Stimulated activated naive CD8-positive, alpha-beta T cell treated with anti-CD3 and anti-CD28 coated beads, Interleukin-15, Interleukin-2, amounts not matched to agents 100 U/mL and 50 U/mL, for 24 hours (primary cell): Measurements from ENCODE around the gene SYTL3.
"Not testable (repeated sequence)": the region's sequence is repeated elsewhere in the genome, so short reads cannot be mapped to it uniquely, and the experiment has no call there.

Source experiments
- ATAC-seq: fragments of 150-1000 bp; cut with Tn5 transposase; one replicate; pipeline ENCODE4 v1.10.0; 2021
- DNase-seq: peaks from one replicate; pipeline ENCODE4 v3.0.0; 2021

SYTL3 gene

DNA sequence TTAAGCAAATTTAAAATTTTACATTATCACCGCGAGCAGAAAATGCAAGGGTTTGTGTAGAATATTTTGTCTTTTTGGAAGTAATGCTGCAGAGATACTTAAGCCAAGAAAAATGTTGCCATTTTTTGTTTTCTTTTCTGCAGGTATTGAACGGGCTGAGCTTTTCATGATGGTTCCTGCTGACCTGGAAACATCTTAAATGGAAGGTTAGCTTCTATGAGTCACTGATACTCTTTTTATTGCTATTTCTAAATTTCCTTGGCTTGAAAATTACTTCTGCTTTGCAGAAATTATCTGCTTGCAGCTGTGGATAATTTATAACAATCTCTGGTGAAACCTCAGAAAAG is 12.7 kb downstream of the SYTL3 start:
- ATAC-seq (no peak), DNase-seq (no peak)

DNA sequence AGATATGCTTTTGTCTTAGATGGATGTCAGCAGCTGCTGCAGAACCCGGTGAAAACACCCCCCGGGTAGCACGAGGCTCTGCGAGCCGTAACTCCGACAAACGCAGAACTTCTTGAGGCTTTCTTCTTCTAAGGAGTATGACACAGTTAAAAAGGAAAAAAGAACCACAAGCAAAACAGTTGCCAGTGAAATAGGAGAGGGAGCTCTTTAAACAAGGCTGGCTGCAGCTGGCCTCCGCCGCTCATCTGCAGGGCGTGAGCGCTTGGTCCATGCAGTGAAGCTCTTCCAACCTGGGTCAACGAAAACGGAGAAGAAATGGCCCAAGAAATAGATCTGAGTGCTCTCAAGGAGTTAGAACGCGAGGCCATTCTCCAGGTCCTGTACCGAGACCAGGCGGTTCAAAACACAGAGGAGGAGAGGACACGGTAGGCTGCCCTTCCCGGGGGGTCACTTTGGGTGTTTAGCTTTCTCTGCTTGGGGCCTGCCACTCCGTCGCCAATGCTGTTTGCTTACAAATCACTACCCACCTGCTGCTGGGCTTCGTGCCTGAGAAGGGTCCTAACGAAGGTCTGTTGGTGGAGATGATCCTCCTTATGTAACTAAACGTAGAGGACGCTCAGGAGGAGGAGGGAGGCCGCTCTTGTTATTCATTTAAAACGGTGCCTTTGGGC is 13.2 kb downstream of the SYTL3 start:
- DNase-seq = no peak
- no peak for ATAC-seq

DNA sequence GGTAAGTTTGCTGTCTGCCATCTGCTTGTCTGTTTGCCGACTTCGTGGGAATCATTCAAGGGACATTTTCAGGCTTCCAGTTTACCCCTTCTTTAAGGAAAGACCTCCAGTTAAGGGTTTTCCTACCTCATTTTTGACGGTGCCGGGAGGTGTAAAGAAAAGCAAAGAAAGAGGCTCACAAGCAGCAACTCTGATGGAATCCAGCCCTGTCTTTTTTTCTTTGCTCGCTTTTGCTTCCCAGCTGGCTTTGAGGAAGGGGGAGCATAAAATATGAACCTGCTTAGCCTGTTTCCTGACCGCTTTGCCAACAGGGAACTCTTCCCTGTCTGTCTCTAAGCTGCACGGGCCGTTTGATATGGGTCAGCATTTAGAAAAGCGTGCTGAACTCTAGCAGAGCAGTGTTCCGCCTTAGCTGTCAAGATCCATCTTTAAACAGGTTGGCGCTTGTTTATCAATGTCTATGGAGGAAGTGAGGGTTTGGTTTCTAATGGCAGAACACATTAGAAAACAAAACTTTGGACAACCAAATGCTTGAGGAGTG is 13.8 kb downstream of the SYTL3 start:
- ATAC-seq (no peak), DNase-seq (no peak)

DNA sequence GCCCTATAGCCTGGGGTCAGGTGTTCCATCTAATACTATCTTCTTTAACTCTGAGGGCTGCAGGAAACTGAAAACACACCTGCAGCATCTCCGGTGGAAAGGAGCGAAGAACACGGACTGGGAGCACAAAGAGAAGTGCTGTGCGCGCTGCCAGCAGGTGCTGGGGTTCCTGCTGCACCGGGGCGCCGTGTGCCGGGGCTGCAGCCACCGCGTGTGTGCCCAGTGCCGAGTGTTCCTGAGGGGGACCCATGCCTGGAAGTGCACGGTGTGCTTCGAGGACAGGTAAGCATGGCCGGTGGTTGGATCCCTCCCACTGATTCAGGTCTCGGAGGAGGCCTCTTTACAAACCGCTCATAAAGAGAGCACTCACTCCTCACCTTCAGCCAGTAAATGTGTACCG is 15.5 kb downstream of the SYTL3 start:
- ATAC-seq (no peak), DNase-seq (no peak)

DNA sequence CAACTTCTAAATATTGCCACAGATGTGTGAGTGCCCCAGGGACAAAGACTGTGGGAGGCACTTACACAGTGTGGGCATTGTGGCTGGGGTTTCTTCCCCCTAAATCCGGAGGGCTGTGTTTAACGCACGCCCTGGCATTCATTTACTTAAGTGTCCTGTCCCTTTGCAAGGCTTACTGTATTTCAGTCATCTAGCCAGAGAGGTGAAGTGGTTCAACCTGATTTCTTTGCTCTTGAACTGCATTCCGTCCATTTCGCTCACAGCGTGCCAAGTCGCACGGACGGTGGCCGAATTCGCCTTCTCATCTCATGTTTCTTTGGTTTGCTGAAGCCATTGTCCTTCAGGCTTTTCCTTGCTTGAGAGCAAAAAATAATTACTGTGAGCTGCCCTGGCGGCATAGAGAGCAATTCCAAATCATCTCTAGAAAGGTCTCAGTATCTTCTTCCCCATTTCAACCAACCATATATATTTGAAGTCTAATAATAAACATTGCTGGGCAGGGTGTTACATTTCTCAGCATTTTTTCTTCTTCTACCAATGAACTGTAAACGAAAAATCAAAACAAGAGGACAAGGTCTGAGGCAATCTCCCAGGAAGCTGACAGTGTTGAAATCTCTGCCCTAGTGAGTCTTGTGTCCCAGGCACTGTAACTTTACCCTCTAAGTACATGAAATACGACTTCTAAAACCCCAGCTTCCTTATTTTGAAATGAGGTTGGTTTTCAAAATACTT is 16.9 kb downstream of the SYTL3 start:
- ATAC-seq (no peak), DNase-seq (no peak)

DNA sequence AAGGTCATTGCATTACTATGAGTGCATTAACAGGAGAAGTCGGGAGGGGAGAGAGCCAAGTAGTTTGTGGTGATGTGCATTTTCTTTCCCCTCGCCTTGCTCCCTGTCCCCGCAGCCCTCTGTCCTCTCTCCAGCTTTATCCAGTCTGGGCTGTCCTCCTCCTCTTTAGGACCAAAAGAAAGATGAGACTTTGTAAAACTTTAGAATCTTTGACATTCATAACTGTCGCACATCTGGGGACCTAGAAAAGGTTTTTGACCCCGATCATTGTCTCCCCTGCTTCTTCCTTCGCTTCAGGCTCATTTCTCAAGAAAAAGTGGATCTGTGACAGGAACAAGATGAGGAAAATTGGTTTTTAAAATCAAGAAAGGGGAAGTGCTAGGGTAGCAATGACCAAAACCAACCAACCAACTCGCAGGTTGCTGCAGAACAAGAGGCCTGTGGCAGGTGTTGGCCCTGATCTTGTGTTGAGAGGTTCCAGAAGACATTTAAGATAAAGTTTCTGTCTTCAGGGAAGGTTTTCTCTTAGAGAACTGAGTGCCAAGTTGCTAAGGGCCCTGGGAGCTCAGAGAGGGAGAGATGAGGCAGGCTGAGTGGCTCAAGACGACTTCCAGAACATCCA is 17.6 kb downstream of the SYTL3 start:
- DNase-seq = no peak
- ATAC-seq = no peak

DNA sequence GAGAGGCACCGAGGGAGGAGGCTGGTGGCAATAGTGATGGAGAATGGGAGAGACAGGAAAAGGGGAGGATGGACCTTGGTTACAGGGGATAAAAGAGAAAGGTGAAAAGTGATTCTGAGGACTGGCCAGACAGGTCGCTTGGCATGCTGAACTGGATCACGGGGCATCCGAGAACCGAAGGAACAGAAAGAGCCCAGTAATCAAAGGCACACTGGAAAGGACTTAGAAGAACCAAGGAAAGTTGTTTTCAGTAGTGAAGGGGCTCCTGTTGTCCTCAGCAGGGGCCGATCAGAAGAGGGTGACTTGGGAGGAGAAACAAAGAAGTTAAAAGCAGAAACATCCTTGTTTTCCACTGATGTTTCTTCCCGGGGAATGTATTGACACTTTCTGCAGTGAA is 18.9 kb downstream of the SYTL3 start:
- ATAC-seq (no peak), DNase-seq (no peak)

DNA sequence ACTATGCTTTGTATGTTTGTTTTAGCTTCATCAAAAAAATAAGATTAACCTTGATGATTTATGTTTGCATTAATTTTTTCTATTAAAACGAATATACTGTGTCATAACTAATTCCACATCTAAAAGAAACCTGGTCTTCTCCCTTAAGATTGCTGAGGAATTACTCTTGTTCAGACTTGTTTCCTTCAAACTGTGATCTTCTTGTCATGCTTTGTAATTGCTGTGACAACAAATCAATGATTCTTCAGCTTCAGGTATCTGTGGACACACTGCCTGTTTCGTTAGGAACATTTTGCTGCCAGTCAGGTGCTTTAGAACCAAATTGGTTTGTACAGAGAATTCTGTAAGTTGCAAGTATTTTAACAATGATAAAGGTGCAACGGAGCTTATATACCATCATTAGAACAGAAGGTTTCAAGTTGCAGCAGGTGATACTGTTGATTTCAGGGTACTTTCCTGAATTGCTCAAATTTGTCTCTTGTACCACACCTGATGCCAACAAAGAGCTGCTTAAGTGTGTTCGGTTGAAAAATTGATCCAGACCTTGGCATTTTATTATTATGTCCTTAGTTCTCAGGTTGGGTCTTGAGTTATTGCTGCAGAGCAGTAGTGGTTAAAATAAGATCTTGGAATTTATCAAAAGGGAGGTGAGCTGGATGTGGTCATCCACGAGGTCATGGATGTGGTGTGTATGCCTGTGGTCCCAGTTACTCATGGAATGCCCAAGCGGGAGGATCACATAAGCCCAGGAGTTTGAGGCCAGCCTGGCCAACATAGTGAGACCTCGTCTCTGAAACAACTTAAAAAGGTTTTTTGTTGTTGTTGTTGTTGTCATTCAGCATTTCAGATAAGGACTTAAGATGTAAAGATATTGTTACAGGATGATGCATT is 19.5 kb downstream of the SYTL3 start:
- ATAC-seq = no peak
- DNase-seq = no peak

DNA sequence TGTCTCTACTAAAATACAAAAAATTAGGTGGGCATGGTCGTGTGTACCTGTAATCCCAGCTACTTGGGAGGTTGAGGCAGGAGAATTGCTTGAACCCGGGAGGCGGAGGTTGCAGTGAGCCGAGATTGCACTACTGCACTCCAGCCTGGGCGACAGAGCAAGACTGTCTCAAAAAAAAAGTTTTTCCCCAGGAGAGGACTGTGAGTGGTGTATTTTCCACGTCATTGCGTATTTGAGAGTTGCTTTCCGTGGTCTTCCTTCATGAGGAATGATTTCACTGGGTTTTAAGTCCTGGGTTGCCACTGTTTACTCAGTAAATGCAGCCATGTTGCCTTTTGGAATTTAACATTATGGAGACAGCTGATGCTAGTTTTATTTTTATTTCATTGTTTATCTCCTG is 22.3 kb downstream of the SYTL3 start:
- not testable (repeated sequence) for ATAC-seq, DNase-seq

DNA sequence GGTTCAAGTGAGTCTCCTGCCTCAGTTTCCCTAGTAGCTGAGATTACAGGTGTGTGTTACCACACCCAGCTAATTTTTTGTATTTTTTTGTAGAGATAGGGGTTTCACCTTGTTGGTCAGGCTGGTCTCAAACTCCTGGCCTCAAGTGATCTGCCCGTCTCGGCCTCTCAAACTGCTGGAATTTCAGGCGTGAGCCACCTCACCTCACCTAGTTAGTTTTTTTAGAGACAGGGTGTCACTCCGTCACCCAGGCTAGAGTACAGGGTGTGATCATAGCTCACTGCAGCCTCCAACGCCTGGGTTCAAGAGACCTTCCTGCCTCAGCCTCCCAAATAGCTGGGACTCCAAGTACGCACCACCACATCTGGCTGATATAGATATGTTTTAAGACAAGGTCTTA is 22.9 kb downstream of the SYTL3 start:
- DNase-seq (no peak), ATAC-seq (no peak)

DNA sequence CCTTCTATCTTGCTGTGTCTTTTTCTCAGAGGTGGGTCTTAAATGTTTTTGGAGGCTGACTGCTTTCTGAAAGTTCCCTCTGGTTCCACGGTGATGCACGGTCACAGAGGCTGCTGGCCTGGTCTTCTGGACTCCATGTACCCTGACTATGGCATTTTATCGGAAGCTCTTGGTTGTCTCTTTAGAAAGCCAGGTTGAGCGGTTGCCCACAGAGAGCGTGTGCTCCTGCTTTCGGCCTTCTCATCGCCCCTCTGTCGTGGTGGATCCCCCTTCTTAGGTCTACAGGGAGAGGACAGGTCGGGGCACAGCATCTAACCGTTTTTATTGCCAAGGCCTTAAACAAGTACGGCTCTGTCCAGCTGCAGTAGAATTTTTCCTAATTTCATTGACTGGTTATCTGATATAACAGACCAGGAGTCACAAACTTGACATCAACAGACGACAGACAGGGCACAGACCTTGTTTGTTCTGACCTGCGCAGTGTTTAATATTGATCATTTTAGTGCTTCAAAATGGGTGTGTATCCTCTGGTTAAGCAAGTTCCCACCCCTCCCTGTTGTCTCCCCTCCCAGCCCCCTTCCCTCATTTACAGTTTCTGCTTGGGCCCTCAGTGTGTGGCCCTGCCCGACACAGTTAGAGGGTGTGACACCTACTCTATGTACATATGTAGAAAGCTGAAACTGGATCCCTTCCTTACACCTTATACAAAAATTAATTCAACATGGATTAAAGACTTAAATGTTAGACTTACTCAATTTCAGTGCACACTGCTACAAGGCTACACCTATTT is 24.7 kb downstream of the SYTL3 start:
- no peak for DNase-seq
- ATAC-seq = no peak

DNA sequence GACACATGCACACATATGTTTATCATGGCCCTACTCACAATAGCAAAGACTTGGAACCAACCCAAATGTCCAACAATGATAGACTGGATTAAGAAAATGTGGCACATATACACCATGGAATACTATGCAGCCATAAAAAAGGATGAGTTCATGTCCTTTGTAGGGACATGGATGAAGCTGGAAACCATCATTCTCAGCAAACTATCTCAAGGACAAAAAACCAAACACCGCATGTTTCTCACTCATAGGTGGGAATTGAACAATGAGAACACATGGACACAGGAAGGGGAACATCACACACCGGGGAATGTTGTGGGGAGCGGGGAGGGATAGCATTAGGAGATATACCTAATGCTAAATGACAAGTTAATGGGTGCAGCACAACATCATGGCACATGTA is 27.2 kb downstream of the SYTL3 start:
- DNase-seq, ATAC-seq: not testable (repeated sequence)

DNA sequence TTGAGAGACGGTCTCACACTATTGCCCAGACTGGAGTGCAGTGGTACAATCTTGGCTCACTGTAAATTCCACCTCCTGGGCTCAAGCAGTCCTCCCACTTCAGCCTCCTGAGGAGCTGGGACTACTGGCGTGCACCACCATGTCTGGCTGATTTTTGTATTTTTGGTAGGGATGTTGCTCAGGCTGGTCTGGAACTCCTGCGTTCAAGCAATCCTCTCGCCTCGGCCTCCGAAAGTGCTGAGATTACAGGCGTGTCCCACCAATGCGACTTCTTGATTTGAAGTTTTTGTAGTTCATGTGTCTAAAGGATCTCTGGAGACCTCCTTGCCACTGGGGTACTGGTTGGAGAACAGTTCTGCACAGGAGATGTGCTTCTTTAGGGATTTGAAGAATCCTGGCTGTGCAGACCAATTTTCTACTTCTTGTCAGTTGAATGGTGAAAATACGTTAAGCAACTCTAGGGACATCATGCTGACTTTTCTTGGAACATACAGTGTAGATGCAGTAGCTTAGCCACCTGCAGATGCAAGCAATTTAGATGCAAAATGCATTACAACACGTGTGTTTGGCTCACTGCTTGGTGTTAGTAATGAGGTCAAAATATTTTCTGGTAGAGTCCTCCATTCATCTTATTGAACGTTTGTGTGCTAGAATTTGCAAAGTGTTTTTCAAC is 28.2 kb downstream of the SYTL3 start:
- DNase-seq (no peak), ATAC-seq (no peak)

DNA sequence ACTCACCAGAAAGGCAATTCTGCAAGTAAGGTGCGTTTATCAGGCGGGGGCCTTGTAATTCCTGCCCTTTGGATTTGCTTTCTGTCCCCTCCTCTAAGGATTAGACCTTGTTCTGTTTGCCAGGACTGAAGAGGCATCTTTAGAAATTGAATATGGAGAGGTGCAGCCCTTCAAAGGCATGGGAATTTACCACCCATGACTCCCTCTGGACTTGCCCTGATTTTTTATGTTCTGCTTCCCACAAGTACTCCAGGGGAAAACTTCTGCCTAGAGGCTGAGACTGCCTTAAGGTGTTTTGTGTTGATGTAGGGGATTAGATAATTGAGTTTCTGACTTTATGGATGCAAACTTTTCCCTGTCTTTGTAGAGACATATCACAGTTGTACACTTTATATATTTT is 30.2 kb downstream of the SYTL3 start:
- ATAC-seq (no peak), DNase-seq (no peak)

DNA sequence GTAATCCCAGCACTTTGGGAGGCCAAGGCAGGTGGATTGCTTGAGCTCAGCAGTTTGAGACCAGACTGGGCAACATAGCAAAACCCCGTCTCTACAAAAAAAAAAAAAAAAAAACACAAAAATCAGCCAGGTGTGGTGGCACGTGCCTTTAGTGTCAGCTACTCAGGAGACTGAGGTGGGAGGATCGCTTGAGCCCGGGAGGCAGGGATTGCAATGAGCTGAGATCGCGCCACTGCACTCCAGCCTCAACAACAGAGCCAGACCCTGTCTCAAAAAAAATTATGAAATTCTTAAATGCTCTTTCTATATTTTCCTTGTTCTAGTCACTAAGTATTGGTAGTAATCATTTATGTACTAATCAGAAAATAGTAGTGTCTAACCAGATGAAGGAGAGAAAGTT is 30.6 kb downstream of the SYTL3 start:
- DNase-seq (no peak), ATAC-seq (no peak)

DNA sequence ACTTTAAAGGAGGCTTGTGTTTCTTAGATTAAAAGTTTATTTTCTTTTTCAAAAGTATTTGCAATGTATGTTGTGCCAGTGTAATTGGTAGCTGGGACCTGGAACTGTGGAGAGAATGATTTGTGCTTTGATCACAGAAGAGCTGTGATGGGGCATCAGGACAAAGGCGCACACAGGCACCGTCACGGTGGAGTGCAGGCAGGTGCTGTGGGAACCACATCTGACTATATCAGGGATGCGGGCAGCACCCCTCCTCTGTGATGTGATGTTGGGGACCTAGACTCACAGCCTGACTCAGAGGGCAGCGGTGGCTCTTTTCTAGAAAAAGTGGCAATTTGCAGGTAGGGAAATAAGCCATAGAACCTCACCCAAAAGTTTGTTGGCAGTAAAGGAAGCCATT is 34.5 kb downstream of the SYTL3 start:
- ATAC-seq (no peak), DNase-seq (no peak)

DNA sequence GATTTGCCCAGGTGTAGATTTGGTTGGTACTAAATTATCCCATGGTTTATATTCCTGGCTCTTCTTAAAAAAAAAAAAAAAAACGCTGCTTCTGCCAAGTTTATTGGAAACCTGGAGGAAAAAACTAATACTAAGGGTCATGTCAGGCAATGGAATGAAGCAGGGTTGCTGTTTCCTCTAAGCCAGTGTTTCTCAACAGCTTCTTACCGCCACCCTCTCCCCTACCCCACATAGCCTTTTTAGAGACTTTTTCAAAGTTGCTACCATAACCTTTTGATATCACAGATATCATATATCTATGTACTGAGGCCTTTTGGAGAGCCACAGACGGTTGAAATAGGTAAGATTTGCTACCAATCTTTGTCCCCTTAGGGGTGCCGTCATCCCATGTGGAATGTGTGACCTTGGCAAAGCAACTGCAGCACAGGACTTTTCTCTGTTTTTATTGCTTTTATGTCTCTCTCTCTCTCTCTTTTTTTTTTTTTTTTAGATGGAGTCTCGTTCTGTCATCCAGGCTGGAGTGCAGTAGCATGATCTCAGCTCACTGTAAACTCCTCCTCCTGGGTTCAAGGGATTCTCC is 35.0 kb downstream of the SYTL3 start:
- no peak for ATAC-seq
- DNase-seq = no peak

DNA sequence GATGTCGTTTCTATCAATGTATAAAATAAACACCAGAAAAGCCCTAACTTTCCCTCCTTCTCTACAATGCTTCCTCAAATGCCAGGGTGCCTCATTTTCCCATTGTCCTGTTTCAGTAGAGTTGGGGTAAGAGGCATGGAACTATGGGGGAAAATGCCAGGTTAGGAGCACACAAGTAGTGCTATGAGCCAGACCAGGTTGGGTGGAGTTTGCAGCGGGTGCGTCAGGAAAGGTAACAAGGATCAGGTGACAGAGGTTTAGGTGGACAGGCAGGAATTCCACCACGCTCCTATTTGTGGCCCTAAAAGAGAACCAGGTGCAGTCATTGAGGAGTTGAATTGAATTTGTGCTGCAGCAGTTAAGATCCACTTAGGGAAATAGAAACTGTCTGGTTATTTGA is 36.5 kb downstream of the SYTL3 start:
- ATAC-seq (no peak), DNase-seq (no peak)

DNA sequence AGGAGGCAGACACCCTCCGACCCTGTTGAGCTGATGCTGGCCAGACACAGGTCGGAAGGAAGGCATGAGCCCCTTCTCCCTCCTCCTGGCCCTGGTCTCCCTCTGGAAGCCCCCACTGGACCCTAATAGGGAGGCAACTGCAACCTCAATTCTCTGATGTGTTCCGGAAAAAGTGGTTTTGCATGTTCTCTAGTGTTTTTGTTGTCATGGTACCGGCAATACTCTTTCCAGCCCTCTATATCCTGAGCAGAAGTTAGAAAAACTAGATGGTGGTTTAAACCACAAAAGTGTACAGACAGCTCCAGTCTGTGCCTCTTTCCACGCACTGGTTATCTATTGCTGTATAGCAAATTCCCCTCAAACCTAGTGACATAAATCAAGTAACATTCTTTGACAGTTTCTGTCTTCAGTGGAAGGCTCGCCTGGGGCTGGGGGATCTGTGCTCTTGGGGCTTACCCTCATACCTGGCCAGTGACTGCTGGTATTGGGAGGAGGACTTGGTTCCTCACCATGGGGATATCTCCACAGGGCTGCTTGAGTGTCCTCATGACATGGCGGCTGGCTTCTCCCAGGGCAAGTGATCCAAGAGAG is 37.0 kb downstream of the SYTL3 start:
- DNase-seq = peak; percentile 42
- ATAC-seq = peak; percentile 96

DNA sequence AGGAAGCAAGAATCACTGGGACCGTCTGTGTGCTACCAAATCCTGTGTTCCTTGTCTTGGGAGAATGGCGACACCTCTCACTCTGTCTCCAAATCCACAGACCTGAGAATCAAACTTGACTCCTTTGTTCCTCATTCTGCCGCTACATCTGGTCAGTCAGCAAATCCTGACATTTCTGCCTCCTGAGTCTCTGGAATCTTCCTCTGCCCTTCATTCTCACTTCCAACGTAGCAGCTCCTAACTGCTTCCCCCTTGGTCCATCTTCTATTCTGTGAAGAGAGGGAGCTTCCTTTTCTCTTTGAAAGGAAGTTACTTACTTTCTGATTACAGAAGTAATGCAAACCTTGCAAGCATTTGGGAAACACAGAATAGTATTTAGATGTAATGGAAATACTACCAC is 37.7 kb downstream of the SYTL3 start:
- DNase-seq (no peak), ATAC-seq (no peak)
